Fibroblast of lung (primary cell): ENCODE data around the gene PDZD4. TPM values are rescaled to one million over a fixed set of nuclear protein-coding genes. Genes with fewer than 3 reads are reported as not detected.

ENCODE experiments used
- DNase-seq, 2 donors: peaks; one replicate each; pipeline versions ENCODE4 v3.0.0 to v3.0.0-alpha.2; 2010; ENCODE audit warnings: low read depth in 2 of 2
- H2AFZ ChIP-seq: 2 replicates; pipeline ENCODE4 v1.5.1; 2012; ENCODE audit warnings: low read length, control low read depth, inconsistent platforms
- H3K27ac ChIP-seq: 2 replicates; pipeline ENCODE4 v1.5.1; 2011; ENCODE audit warnings: low read length, control low read depth; ENCODE audit not compliant: insufficient read depth
- H3K27me3 ChIP-seq: 2 replicates; pipeline ENCODE4 v1.5.1; 2011; ENCODE audit warnings: mild to moderate bottlenecking, low read length; ENCODE audit not compliant: control insufficient read depth, insufficient read depth
- H3K36me3 ChIP-seq: 2 replicates; pipeline ENCODE4 v1.5.1; 2011; ENCODE audit warnings: low read length; ENCODE audit not compliant: control insufficient read depth, insufficient read depth
- H3K4me1 ChIP-seq: 2 replicates; pipeline ENCODE4 v1.5.1; 2011; ENCODE audit warnings: low read length; ENCODE audit not compliant: control insufficient read depth, insufficient read depth; ENCODE audit errors: extremely low read depth
- H3K4me2 ChIP-seq: 2 replicates; pipeline ENCODE4 v1.5.1; 2011; ENCODE audit warnings: low read length, control low read depth; ENCODE audit not compliant: insufficient read depth; ENCODE audit errors: extremely low read depth
- H3K4me3 ChIP-seq, 4 experiments: fragments of 200-600 bp in 1 of 4; sonication (generic) in 1 of 4; replicated peaks in 1 of 4; 2 replicates each; pipeline ENCODE4 v1.5.1; 2011 to 2016; ENCODE audit warnings: low read length in 4 of 4, low read depth in 3 of 4, mild to moderate bottlenecking in 3 of 4, control low read depth in 2 of 4, inconsistent platforms in 1 of 4, mixed read lengths in 1 of 4; ENCODE audit not compliant: insufficient read depth in 1 of 4; ENCODE audit errors: control extremely low read depth in 1 of 4
- H3K79me2 ChIP-seq: 2 replicates; pipeline ENCODE4 v1.5.1; 2012; ENCODE audit warnings: mild to moderate bottlenecking, low read length, inconsistent platforms; ENCODE audit not compliant: control insufficient read depth, insufficient read depth
- H3K9ac ChIP-seq: 2 replicates; pipeline ENCODE4 v1.5.1; 2011; ENCODE audit warnings: mild to moderate bottlenecking, low read length, control low read depth; ENCODE audit not compliant: insufficient read depth
- H3K9me3 ChIP-seq: 2 replicates; pipeline ENCODE4 v1.5.1; 2012; ENCODE audit warnings: low read depth, low read length; ENCODE audit not compliant: control insufficient read depth, insufficient read depth
- H4K20me1 ChIP-seq: 2 replicates; pipeline ENCODE4 v1.5.1; 2011; ENCODE audit warnings: low read length; ENCODE audit not compliant: control insufficient read depth, insufficient read depth; ENCODE audit errors: extremely low read depth
- CTCF ChIP-seq, 2 donors: IDR thresholded peaks in 1 of 2; conservative IDR thresholded peaks in 1 of 2; 1 replicate in 1 of 2; 2 replicates in 1 of 2; pipeline ENCODE4 v1.5.1; 2011 to 2012; ENCODE audit warnings: low read length in 2 of 2, control low read depth in 1 of 2, inconsistent platforms in 1 of 2, low read depth in 1 of 2, mild to moderate bottlenecking in 1 of 2
- EZH2 ChIP-seq: IDR thresholded peaks from 2 replicates; pipeline ENCODE4 v1.5.1; 2012; ENCODE audit warnings: low read length, control low read depth, mild to moderate bottlenecking; ENCODE audit errors: missing control alignments
- polyA plus RNA-seq, 2 donors: library from polyadenylated mRNA; depleted of rRNA in 1 of 2; stranded (reverse) in 1 of 2; unstranded in 1 of 2; fragments of >200 nt; gene quantifications; 2 replicates each; pipeline ENCODE4 v1.2.1, GENCODE V29; 2011 to 2012; ENCODE audit warnings: missing spikeins in 1 of 2
- total RNA-seq: library from RNA; depleted of rRNA; stranded (reverse); fragments of >200 nt; gene quantifications from 2 replicates; pipeline ENCODE4 v1.2.1, GENCODE V29; 2014

The PDZD4 gene
- total and polyA plus RNA-seq, 2 donors (not counting 1 experiment from before 2014, with no cell fraction given) = under 0.01 to 0.10 TPM

DNA sequence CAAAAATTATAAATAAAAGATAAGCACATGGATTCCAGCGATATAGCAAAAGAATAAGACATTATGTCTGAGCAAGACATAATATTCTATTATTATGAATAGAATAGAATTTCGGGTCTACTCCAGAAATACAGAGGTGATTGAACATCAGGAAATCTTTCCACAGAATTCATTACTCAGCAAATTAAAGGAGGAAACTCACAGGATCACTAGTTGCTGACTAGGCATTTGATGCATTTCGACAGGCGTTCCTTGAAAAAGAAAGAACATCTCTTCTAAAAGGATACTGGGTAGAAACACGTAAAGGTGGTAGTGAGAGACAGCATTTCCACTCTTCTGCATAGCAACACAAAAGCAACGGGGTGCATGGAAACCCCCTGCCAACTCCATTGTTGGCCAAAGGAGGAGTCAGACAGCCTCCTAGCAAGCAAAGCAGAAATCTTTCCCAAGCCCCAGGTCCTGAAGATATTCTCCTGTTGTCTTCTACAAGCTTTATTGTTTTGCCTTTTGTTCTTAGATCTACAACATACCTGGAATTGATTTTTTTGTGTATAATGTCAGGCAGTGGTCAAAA lies 14.3 kb upstream of the PDZD4 start:
- Histone ChIP-seq H2AFZ (no peak overlapping the region), H3K4me3 (no peak overlapping the region), H4K20me1 (no peaks in the 10 kb centered on the region), H3K4me2 (no peak overlapping the region), H3K27me3 (no peaks in the 10 kb centered on the region), H3K27ac (no peak overlapping the region), H3K9ac (no peak overlapping the region), H3K79me2 (no peaks in the 10 kb centered on the region), H3K4me1 (no peaks in the 10 kb centered on the region), H3K9me3 (no peaks in the 10 kb centered on the region), H3K36me3 (no peaks in the 10 kb centered on the region)
- TF ChIP-seq EZH2 (no peak), CTCF (conservative IDR thresholded peaks at IDR 0.05 in 1 of 2, IDR thresholded peaks at IDR 0.05 in 1 of 2; ENCODE audit: low read depth in 1 of 2, low read length in 2 of 2) (no peak)
- no peak for DNase-seq

GRCh38 chrX:153836921-153837320 lies 6.6 kb upstream of the PDZD4 start:
- Histone ChIP-seq H3K27me3 (peaks cover 6% of the 10 kb centered on the region), H3K9me3 (no peaks in the 10 kb centered on the region), H3K4me2 (no peak overlapping the region), H3K4me1 (no peaks in the 10 kb centered on the region), H3K9ac (no peak overlapping the region), H3K4me3 (no peak overlapping the region), H3K27ac (no peak overlapping the region), H3K36me3 (no peaks in the 10 kb centered on the region), H3K79me2 (no peaks in the 10 kb centered on the region), H2AFZ (no peak overlapping the region), H4K20me1 (no peaks in the 10 kb centered on the region)
- no peak for DNase-seq
- TF ChIP-seq EZH2 (no peak), CTCF (conservative IDR thresholded peaks at IDR 0.05 in 1 of 2, IDR thresholded peaks at IDR 0.05 in 1 of 2; ENCODE audit: low read depth in 1 of 2, low read length in 2 of 2) (no peak)

DNA sequence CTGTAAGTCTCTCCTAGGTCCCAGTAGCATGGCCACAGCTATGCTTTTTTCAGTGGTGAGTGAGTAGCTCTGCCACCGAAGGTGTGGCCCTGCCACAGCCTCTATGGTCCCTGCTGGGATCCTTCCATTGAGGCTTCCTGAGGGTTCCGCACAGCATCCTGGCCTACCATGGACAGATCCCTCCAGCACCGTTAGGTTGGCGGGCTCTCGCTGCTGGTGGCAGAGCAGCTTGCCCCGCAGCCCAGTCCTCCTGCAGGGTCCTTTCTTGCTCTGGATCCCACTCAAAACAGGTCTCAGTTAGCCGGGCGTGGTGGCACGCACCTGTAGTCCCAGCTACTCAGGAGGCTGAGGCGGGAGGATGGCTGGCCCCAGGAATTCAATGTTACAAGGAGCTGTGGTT lies 2.4 kb upstream of the PDZD4 start:
- Histone ChIP-seq H3K36me3 (no peaks in the 10 kb centered on the region), H3K27ac (no peak overlapping the region), H4K20me1 (no peaks in the 10 kb centered on the region), H3K9me3 (no peaks in the 10 kb centered on the region), H3K4me1 (no peaks in the 10 kb centered on the region), H3K79me2 (no peaks in the 10 kb centered on the region), H3K4me3 (no peak overlapping the region), H3K9ac (no peak overlapping the region), H3K27me3 (peaks cover 31% of the 10 kb centered on the region), H3K4me2 (no peak overlapping the region), H2AFZ (no peak overlapping the region)
- no peak for DNase-seq
- TF ChIP-seq CTCF (conservative IDR thresholded peaks at IDR 0.05 in 1 of 2, IDR thresholded peaks at IDR 0.05 in 1 of 2; ENCODE audit: low read depth in 1 of 2, low read length in 2 of 2) (no peak), EZH2 (no peak)
